RWPE2 (cell line): ENCODE results near the gene PCGF2.

ENCODE experiments used
- ATAC-seq: fragments of 200-7000 bp; cut with Tn5 transposase; 3 replicates; pipeline ENCODE4 v1.9.1; 2021; ENCODE audit warnings: low read depth
- DNase-seq: peaks from one replicate; pipeline ENCODE4 v3.0.0-alpha.2; 2020; ENCODE audit warnings: low spot score
- H3K27ac ChIP-seq: fragments of 450-650 bp; 2 replicates; pipeline ENCODE4 v1.5.1; 2017; ENCODE audit warnings: mild to moderate bottlenecking; ENCODE audit not compliant: poor library complexity, severe bottlenecking
- H3K27me3 ChIP-seq: fragments of 250-450 bp; sonication (Bioruptor Pico); 2 replicates; pipeline ENCODE4 v1.5.1; 2021; ENCODE audit warnings: mild to moderate bottlenecking, moderate library complexity; ENCODE audit not compliant: insufficient read depth, poor library complexity, severe bottlenecking
- H3K36me3 ChIP-seq: fragments of 250-450 bp; sonication (Bioruptor Pico); 2 replicates; pipeline ENCODE4 v1.5.1; 2020; ENCODE audit warnings: low read depth, mild to moderate bottlenecking, moderate library complexity
- H3K4me1 ChIP-seq: fragments of 250-450 bp; sonication (Bioruptor Pico); 2 replicates; pipeline ENCODE4 v1.5.1; 2021; ENCODE audit warnings: mild to moderate bottlenecking, moderate library complexity; ENCODE audit not compliant: insufficient read depth, poor library complexity, severe bottlenecking
- H3K4me3 ChIP-seq: fragments of 250-450 bp; sonication (Bioruptor Pico); 2 replicates; pipeline ENCODE4 v1.5.1; 2021; ENCODE audit warnings: mild to moderate bottlenecking, moderate library complexity; ENCODE audit not compliant: severe bottlenecking
- H3K9me3 ChIP-seq: fragments of 250-450 bp; sonication (Bioruptor Pico); 2 replicates; pipeline ENCODE4 v1.5.1; 2021; ENCODE audit warnings: mild to moderate bottlenecking, moderate library complexity; ENCODE audit not compliant: severe bottlenecking
- CTCF ChIP-seq: fragments of 450-650 bp; IDR thresholded peaks from one replicate; pipeline ENCODE4 v1.5.1; 2017; ENCODE audit warnings: mild to moderate bottlenecking, moderate library complexity; ENCODE audit not compliant: poor library complexity, severe bottlenecking

PCGF2 gene

GRCh38 chr17:38685491-38685890, 62.6 kb downstream of the PCGF2 start:
- ATAC-seq (no peak), DNase-seq (no peak)
- Histone ChIP-seq H3K9me3 (no peaks in the 10 kb centered on the region), H3K27ac (no peak overlapping the region), H3K4me1 (no peaks in the 10 kb centered on the region), H3K27me3 (no peaks in the 10 kb centered on the region), H3K4me3 (no peak overlapping the region), H3K36me3 (no peaks in the 10 kb centered on the region)
- no peak for TF ChIP-seq CTCF
